ENCODE data around the gene TIAM1. TPM values are rescaled to one million over a fixed set of nuclear protein-coding genes. Genes with fewer than 3 reads are reported as not detected.

Gene TIAM1
- total and polyA plus RNA-seq, 2 donors from 2014 or later, result 4.6 to 30.0 TPM

DNA sequence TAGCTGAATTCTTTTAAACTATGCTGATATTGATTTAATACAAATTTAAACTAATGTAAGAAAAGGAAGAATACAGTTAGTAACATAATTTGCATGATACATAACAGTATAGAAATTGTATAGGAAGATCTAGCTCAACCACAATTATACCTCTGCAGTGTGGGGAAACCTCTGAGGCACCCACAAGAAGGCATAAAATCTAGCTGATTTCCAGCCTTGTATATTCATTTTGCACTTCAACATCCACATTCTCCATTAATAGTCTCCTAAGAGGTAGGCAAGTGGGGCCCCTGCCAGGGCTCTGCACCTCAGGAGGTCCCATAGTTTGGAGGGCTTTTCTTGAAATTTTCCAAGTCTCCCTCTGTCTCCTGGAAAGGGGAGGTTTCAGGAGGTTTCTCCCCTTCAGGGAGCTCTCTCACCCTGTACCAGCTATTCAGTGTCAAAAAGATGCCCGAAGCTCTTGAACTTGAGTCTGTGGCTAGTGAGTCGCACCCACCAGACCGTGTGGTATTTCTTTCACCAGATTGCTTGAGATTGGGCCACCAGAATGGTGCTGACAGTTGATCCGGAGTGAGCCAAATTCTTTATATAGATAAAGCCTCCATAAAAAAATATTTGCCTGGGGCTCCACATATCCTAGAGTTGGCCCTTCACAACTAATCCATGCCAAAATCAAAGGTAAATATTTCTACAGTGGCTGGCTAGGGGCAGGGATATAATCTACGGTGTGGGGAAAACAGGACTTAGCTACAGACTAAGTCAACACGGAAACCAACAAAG lies 108.2 kb downstream of the TIAM1 start:
- Histone ChIP-seq H3K4me3 (ENCODE audit: low read length in 3 of 3) (no peak overlapping the region), H3K27ac (ENCODE audit: low read depth in 2 of 2, low read length in 2 of 2) (no peak overlapping the region), H3K27me3 (ENCODE audit: control insufficient read depth, insufficient read depth, low read length) (no peaks in the 10 kb centered on the region), H3K36me3 (ENCODE audit: control insufficient read depth in 2 of 3, insufficient read depth in 3 of 3, low read length in 3 of 3) (no peaks in the 10 kb centered on the region), H3K9me3 (ENCODE audit: control insufficient read depth in 2 of 3, insufficient read depth in 1 of 3, low read length in 3 of 3) (peaks cover 0 to 11% (median 0%) of the 10 kb centered on the region in 3 donors), H3K9ac (ENCODE audit: low read length in 3 of 3) (no peak overlapping the region), H3K4me1 (ENCODE audit: control insufficient read depth in 2 of 3, insufficient read depth in 2 of 3, low read depth in 1 of 3, low read length in 3 of 3) (no peaks in the 10 kb centered on the region)
- FAIRE-seq (no peak), DNase-seq (no peak)
- TF ChIP-seq, protein P1, sequence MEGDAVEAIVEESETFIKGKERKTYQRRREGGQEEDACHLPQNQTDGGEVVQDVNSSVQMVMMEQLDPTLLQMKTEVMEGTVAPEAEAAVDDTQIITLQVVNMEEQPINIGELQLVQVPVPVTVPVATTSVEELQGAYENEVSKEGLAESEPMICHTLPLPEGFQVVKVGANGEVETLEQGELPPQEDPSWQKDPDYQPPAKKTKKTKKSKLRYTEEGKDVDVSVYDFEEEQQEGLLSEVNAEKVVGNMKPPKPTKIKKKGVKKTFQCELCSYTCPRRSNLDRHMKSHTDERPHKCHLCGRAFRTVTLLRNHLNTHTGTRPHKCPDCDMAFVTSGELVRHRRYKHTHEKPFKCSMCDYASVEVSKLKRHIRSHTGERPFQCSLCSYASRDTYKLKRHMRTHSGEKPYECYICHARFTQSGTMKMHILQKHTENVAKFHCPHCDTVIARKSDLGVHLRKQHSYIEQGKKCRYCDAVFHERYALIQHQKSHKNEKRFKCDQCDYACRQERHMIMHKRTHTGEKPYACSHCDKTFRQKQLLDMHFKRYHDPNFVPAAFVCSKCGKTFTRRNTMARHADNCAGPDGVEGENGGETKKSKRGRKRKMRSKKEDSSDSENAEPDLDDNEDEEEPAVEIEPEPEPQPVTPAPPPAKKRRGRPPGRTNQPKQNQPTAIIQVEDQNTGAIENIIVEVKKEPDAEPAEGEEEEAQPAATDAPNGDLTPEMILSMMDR (IDR thresholded peaks at IDR 0.05; ENCODE audit: borderline replicate concordance, extremely low read depth, insufficient read depth), result no peak
- intact Hi-C loops (cut with DNase I), result no loop called here

DNA sequence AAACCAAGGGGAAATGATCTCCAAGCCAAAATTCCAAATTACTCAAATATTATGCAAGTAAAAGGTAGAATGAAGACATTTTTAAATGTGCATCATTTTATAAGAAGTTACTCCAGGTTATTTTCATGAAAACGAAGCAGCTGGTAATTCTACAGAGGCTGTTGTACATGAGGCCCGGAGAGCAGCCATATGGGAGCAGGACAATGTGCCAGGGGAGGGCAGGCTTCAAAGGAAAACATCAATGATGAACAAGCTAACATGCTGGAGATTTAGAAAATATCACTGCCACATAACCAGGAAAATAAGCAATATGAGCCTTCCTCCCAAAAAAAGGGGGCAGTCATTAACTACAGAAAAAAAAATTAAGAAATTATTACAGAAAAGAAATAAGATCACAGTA lies 109.1 kb downstream of the TIAM1 start:
- no peak overlapping the region for H3K4me3 ChIP-seq (ENCODE audit: low read length in 3 of 3)
- no peak overlapping the region for H3K9ac ChIP-seq (ENCODE audit: low read length in 3 of 3)
- peaks cover 0 to 1% (median 0%) of the 10 kb centered on the region in 3 donors for H3K9me3 ChIP-seq (ENCODE audit: control insufficient read depth in 2 of 3, insufficient read depth in 1 of 3, low read length in 3 of 3)
- no peaks in the 10 kb centered on the region for H3K36me3 ChIP-seq (ENCODE audit: control insufficient read depth in 2 of 3, insufficient read depth in 3 of 3, low read length in 3 of 3)
- H3K27ac ChIP-seq (ENCODE audit: low read depth in 2 of 2, low read length in 2 of 2), result no peak overlapping the region
- FAIRE-seq (no peak), DNase-seq (no peak)
- no peaks in the 10 kb centered on the region for H3K27me3 ChIP-seq (ENCODE audit: control insufficient read depth, insufficient read depth, low read length)
- TF ChIP-seq, protein P1 (IDR thresholded peaks at IDR 0.05; ENCODE audit: borderline replicate concordance, extremely low read depth, insufficient read depth), result no peak
- intact Hi-C loops (cut with DNase I), result no loop called here
- H3K4me1 ChIP-seq (ENCODE audit: control insufficient read depth in 2 of 3, insufficient read depth in 2 of 3, low read depth in 1 of 3, low read length in 3 of 3), result no peaks in the 10 kb centered on the region

DNA sequence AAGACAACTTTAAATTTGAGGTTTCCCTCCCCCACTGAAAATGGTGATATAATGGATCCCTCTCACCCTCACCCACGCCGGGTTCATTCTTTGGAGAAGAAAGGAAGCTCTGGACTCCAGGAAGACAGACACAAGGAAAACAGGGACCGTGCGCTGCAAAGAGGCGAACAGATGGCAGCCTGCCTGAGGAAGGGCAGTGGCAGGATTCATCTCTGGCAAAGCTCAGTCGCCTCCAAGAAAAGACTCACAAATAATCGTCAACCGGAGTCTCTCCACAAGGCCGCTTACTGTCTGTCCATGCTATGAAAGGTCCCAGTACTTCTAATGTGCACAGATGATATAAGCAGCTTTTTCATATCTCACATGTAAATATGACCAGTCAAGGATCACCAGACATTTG lies 110.3 kb downstream of the TIAM1 start:
- TF ChIP-seq, protein P1 (IDR thresholded peaks at IDR 0.05; ENCODE audit: borderline replicate concordance, extremely low read depth, insufficient read depth), result no peak
- DNase-seq, result no peak
- no peaks in the 10 kb centered on the region for H3K36me3 ChIP-seq (ENCODE audit: control insufficient read depth in 2 of 3, insufficient read depth in 3 of 3, low read length in 3 of 3)
- FAIRE-seq, result no peak
- no peak overlapping the region for H3K4me3 ChIP-seq (ENCODE audit: low read length in 3 of 3)
- H3K27me3 ChIP-seq (ENCODE audit: control insufficient read depth, insufficient read depth, low read length), result no peaks in the 10 kb centered on the region
- H3K9ac ChIP-seq (ENCODE audit: low read length in 3 of 3), result no peak overlapping the region
- H3K9me3 ChIP-seq (ENCODE audit: control insufficient read depth in 2 of 3, insufficient read depth in 1 of 3, low read length in 3 of 3), result no peaks in the 10 kb centered on the region
- intact Hi-C loops (cut with DNase I), result no loop called here
- no peak overlapping the region for H3K27ac ChIP-seq (ENCODE audit: low read depth in 2 of 2, low read length in 2 of 2)
- H3K4me1 ChIP-seq (ENCODE audit: control insufficient read depth in 2 of 3, insufficient read depth in 2 of 3, low read depth in 1 of 3, low read length in 3 of 3), result no peaks in the 10 kb centered on the region

All from kidney (tissue), 14 donors.